Neural progenitor cell (in vitro differentiated cells): ENCODE measurements around the gene WDR88.

Experiments
- CTCF ChIP-seq: fragments of 200-600 bp; sonication (generic); IDR thresholded peaks from 2 replicates; pipeline ENCODE4 v1.5.1; 2017; ENCODE audit warnings: antibody characterized with exemption, mild to moderate bottlenecking
- EZH2phosphoT487 ChIP-seq: fragments of 200-600 bp; sonication (generic); IDR thresholded peaks from 2 replicates; pipeline ENCODE4 v1.6.1; 2017; ENCODE audit warnings: antibody characterized with exemption

GRCh38 chr19:33114312-33114711 lies 17.6 kb upstream of the WDR88 start:
- no peak for TF ChIP-seq CTCF
- TF ChIP-seq EZH2phosphoT487 = no peak
